Fibroblast of upper back skin (primary cell): ENCODE measurements around the gene EPS8L2.
"Not testable (repeated sequence)": the region's sequence is repeated elsewhere in the genome, so short reads cannot be mapped to it uniquely, and the experiment has no call there.

Experiments used
- DNase-seq: peaks from one replicate; pipeline ENCODE4 v3.0.0-alpha.2; 2013

EPS8L2 gene

DNA sequence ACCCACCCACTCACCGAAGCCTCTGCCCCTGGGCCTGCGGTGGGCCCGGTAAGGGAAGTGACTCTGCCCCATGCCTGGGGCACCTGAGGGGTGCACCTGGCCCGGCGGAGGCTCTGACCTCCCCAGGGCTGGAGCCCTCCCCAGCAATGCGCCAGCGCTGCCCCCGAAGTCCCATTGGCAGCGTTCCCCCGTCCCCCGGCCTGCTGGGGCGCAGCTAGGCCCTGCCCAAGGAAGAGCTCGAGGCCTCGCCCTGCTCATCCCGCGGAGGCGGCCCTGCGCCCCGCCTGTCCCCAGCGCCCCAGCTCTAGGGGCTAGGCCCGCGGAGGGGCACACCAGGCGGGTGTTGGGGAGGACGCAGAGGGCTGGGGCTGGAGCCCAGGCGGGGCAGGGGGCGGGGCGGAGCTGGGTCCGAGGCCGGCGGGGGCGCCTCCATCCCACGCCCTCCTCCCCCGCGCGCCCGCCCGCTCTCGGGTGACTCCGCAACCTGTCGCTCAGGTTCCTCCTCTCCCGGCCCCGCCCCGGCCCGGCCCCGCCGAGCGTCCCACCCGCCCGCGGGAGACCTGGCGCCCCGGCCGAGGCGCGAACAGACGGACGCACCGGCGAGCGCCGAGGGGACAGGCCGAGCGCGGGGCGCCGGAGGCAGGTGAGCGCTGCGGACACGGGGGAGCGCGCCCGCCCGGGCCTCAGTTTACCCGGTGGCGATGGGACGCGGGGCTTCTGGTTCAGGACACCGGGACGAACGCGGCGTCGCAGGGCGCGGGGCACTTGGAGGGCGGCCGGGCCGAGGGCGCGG, at the start of gene EPS8L2:
EPS8L2 (plus strand) TSS at position 586 of the 793 bp plus-strand sequence. CDS start 3,177 bp downstream, outside the sequence.
- no peak for DNase-seq

DNA sequence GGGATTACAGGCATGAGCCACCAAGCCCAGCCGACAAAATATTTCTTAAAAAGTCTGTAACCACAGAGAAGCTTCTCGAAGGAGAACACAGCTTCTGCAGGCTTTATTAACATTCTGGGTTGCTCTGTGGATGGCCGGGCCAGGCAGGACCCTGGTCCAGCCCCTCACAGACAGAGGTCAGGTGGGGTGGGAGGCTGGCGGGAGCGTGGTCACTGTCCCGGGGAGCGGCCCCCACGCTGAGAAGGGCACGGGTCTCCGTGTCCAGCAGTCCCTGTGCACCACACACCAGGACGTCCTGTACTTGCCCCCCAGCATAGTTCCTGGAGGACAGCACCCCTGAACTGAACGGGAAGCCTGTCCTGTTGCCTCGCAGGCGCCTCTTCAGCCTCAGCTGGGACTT, 49.6 kb upstream of the EPS8L2 start:
- DNase-seq: no peak

DNA sequence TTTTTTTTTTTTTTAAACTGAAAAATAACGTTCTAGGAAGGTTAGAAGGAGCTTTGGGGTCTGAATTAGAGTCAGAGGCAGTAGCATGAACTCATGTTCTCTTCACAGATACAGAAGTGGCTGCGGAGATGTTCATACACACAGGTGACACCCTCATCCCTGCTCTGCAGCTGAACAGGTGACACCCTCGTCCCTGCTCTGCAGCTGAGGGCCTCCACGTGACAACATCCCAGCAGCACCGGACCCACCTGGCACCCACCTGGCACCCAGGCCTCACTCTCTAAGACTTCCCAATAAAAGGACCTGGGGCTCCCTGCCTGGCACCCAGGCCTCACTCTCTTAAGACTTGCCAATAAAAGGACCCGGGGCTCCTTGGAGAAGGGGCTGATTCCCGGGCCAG, 49.2 kb upstream of the EPS8L2 start:
- DNase-seq: no peak

DNA sequence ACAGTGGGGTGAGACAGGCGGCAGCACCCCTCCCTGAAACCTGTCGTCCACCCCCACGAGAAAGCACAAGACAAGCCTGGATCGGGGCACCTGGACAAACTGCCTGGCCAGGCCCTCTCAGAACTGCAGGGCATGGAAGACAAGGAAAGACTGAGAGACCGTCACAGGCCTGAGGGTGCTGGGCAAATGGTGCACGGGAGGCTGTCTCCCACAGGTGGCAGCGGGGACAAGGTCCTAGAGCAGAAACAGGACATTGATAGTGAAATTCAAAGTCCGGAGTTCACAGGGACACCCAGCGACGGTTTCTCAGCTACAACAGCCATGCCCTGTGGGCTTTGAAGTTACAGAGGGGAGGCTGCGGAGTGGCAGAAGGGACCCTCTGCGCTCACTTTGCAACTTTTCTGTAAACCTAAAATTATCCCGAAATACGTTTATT, 48.3 kb upstream of the EPS8L2 start:
- DNase-seq: no peak

DNA sequence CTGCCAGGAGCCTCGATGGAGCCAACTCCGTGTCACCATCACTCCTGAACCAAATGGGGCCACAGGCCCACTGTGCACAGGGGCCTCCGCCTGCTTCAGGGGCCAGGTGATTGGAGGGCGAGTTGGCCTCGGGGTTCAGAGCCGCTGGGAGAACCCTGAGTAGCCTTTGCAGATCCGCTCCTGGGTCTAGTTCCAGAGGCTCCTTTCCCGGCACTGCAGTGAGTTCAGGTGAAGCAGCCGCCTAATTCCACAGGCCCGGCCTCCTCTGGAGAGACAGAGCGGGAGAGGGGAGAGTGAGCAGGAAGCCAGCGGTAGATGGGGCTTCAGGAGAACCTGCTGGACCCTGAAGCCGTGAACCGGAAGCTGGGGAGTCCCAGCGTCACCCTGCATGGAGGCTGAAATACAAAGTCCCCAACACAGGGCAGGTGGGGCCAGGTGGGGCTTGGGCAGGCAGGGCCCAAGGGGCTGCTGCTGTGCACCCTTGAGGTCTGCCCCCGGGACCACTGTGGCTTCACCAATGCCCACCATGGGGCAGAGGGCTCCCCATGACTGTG, 46.4 kb upstream of the EPS8L2 start:
- DNase-seq: no peak

DNA sequence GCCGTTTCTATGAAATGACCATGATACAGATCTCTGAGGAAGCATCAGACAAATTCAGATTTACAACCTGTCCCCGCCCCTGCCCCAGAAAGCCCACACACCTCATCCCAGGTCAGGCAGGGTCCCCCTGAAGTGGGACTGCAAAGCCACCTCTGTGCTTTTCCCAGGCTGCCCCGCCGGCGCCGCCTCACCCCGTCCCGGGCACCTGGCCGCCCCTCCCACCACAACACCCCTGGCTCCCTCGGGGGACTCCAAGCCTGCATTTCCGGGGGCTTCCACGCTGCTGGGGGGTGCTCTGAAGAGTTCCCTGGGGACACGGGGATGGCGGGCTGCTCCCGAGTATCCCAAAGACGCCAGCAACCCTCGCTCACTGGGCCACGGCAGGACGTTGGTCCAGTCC, 45.8 kb upstream of the EPS8L2 start:
- DNase-seq: no peak

DNA sequence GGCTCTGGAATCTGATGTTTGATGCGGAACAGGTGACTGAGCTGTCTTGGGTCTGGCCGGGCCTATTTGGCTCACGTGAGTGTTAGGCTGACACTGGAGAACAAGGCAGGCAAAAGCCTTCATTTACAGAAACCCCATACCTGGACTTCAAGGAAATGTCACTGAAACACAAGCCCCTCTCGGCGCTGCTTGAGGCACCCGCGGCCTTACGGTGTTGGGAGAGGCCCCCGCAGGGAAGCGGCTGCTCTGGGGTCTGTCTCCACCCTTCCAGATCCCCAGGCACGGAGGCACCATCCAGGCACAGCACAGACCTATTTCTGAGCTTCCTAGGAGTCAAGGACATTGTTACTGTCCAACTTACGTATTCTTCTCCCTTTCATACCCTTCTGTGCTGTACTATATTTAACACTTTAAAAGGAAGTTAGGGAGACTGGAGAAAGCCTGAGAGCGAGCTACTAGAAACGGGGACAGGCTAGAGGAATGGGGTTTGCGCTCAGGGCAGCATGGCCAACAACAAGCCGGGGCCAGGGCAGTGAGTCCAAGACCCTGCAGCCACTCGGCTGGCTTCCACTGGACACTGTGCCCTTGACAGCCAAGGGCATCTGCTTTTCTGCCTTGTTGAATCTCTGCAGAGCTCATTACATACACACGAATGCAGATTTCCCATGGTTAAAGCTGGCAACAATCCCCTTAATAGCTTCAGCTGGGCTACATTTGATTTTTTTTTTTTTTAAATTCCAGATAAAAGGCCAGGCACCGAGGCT, 45.2 kb upstream of the EPS8L2 start:
- no peak for DNase-seq

DNA sequence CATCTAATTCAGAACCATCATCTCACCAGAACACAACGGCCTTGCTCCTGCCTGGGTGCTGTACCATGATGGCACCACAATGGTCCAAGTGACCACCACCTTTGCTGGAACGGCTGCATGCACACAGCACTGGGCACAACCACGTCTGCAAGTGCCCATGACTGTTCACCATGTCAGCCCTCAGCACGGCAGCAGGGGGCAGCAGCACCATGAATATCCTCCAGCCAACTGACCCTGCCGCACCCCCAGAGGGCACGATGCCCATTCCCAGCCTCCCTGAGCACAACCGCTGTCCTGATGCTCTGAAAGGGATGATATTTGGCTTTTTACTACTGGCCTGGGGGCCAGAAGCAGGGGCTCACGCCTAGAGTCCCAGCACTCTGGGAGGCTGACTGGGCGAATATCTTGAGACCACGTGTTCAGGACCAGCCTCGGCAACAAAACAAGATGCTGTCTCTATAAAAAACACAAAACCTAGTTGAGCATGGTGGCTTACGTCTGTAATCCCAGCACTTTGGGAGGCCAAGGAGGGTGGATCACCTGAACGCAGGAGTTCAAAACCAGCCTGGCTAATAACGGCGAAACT, 43.2 kb upstream of the EPS8L2 start:
- peak; percentile 34 for DNase-seq

DNA sequence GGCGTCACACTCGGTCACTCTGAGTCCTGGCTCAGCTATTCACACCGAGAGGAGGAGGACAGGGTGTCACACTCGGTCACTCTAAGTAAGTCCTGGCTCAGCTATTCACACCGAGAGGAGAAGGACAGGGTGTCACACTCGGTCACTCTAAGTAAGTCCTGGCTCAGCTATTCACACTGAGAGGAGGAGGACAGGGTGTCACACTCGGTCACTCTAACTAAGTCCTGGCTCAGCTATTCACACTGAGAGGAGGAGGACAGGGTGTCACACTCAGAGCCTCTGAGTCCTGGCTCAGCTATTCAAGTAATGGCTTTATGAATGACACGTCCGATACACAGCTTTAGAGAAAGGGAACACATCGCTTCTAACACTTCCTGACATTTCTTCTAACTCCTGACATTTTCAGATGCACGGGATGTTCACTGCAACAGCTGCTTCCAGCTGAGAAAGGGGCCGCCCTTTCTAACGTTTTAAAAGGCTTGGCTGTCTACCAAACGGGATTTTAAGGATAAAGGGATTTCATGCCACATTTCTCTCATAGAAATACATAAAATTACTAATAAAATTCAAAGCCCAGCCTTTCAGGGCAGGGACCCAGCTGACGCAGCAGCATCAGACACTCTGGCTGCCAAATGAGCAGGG, 40.8 kb upstream of the EPS8L2 start:
- peak; percentile 12 for DNase-seq

DNA sequence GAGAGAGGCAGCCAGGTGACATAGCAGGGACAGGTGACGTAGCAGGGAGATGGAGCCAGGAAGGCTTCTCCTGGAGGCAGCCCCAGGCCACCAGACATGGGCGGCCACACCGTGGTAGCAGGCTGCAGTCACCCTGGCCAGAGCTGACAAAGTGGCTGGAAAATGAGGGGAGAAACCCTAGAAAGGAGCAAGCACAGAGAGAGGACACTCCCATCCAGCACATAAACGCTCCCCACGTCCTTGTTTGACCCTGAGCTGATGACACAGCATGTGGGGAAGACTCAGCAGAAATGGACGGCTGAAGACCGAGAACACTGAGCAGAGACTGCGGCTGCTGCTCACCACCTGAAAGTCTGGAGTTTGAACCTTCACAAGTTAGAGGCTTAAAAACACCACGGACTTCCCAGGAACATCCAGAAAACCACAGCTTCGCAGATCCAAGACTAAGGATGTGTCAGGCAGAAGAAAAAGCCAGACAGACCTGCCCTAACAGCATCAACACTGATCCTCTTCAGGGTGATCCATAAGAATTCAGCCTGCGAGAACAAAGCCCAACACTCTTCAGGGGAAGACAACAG, 40.2 kb upstream of the EPS8L2 start:
- DNase-seq: peak; percentile 45

DNA sequence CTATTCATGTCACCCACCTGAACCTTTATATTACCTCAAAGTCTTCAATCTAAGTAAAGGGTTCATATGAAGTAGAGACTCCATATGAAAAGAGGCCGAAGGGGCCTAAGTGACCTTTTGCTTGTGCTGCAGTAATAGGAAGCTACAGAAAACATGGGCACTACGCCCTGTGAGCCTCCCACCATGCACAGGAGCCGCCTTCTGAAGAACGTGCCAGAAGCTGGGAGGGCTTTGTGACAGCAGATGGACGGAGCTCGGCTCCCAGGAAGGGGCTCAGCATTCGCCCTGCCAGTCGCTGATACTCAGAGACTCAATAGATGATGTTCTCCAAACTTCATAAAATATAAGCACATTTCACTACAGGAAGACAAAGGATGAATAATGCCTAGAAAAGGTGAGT, 32.2 kb upstream of the EPS8L2 start:
- DNase-seq: no peak

DNA sequence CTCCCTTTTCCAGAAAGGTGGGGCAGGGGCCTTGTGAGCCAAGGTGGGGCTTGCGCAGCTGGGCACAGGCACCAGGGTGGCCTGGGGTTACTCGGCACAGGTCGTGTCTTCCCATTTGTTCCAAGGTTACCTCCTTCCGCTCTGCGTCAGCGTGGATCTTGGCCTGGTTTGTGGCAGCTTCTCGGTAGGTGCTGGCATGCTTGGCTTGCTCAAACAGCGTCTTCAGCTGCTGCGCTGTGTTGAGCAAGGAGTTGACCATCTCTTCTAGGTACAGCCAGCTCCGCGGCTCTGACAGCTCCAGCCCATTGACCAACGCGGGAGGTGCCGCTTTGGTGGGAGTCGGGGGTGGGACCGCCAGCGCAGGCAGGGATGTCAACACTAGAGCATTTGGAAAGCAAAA, 31.6 kb upstream of the EPS8L2 start:
- no peak for DNase-seq

DNA sequence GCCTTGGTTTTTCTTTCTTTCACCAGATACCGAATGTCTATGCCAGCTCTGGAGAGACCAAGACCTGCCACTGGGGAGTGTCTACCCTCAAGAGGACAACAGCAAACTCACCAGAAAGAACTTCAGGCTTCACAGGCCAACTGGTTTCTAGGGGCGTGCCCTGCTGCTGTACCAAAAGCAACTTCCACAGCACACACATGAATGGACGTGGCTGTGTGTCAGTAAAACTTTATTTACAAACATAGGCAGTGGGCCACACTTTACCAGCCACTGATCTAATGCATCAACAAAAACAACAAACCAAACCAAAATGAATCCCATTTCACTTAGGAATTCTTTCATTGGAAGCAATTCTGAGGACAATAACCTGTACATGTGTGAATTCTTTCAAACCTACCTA, 27.7 kb upstream of the EPS8L2 start:
- no peak for DNase-seq

DNA sequence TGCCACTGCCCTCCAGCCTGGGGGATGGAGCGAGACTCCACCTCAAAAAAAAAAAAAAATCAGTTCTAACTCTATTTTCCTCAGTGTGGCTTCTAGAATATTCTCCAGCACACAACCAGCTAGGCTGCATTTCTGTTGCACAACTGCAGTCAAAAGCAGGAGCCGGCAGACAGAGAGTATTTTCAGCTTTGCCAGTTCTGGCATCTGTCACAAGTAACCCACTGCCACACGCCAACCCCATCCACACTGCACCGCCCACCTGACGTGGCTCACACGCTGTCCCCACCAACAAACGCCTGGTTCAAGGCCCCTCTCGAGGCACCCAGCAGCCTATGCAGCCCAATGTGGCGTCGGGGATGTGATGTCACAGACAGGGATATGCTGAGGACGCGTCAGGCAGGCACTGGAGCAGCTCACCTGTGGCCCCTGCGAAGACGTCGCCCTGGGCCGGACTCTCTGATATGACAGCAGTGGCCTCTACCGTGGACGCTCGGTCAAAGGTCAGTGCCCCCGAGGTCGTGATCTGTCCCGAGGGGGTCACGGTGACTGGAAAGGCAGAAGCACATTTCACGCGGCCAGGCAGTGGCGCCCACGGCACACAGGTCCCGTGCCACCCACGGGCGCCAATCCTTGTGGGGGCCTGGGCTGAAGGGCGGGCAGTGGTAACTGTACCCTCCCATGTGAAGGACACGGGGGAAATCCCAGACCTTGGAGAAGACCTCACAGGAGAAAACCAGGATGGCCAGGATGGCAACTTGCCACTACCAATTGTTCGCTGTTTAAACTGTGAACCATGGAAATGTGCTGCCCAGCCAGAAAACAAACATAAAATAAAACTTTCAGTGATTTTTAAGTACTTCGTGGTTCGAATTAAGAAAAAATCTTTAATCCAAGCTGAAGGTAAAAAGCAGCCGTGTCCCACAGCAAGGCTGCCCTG, 26.5 kb upstream of the EPS8L2 start:
- no peak for DNase-seq

DNA sequence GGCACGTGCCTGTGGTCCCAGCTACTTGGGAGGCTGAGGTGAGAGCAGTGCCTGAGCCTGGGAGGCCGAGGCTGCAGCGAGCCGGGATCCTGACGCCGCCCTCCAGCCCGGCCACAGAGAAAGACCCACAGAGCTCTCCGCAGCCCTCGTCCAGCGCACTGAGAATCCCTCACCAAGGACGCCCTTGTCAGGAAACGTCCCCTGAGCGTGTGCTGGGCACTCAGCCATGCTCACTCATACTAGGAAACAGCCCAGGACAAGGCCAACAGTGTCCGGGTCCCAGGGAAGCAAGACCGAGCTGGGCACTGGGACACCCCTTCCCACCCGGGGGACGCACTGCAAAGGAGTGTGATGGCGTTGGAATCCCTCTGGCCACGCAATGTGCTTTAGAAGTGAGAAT, 25.6 kb upstream of the EPS8L2 start:
- no peak for DNase-seq

DNA sequence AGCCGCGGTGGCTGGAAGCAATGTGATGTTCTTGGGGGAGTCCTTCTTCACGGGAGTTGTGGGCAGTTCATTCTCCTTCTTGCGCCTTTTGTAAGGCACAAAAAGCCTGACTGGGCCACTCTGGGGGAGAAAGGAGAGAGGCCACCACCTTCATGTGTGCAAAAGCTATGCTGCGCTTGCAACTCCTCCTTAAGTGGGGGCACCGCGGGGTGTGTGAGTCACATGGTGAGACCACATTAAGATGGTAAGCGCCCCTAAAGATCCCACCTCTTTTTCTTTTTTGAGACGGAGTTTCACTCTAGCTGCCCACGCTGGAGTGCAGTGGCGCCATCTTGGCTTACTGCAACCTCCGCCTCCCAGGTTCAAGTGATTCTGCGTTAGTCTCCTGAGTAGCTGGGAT, 25.1 kb upstream of the EPS8L2 start:
- DNase-seq: no peak

DNA sequence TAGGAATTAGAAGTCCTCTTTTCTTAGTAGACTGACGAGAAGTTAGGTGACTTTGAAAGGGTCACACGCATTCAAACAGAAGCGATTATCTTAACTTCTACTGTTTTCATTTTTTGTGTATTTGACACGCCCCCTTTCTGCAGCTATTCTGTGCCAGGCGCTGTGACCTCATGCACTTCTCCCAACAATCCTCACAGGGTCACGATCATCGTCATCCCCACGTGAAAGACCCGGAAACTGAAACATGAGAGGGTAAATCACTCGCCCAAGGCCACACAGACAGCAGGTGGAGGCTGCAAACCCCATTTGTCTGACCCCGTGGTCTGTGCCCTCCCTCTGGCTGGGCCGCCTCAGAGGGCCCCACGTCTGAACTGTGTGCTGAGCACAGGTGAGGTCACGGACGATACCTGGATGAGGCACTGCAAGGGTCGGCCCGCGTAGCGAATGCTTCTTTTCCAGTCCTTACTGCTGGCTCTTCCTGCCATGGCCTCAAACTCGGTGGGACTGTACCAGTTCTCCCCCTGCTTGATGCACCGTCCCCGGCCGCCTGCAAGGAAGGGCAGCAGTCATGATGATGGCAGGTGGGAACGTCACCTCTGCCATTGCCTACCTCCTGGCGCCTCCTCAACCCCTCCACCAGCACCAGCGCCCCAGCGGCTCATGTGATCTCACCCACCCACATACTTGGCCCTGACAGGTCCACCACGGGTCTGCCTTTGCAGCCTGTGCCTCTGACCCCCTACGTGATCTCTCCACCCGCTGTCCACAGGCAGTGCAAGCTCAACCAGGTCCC, 19.4 kb upstream of the EPS8L2 start:
- no peak for DNase-seq

DNA sequence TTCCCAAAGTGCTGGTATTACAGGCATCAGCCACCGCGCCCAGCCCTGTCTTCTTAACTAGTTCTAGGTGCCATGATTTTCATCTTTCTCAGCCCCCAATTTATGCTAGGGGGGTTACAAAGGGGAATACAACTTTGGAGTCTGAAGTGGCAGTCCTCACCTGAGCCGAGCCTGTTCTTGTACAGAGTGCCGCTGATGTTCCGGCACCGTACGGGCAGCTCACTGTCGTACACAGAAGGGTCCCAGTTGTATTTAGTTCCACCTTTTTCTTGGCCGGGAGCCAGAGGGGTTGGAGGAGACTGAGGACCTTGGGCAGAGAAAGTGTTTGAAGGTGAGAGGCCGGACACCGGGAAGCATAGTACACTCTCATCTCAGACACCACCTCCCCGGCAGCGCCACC, 18.3 kb upstream of the EPS8L2 start:
- DNase-seq: no peak

DNA sequence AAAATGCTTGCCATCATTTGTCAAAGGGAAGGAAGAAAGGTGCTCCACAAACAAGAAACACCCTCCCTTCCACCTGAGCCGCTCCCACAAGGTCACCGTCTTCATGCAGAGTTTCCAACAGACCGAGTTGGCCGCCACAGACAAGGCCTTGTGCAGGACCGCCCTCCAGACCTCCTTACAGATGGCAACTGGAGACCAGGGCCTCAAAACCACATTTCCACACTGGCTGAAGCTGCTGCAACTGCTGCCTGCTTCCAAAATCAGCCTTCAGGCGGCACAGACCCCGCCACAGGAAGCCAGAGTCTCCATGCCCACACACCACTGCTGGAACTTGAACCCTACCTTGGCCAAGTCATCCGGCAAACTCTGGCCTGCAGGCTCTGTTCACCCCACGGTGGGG, 17.4 kb upstream of the EPS8L2 start:
- DNase-seq: no peak

DNA sequence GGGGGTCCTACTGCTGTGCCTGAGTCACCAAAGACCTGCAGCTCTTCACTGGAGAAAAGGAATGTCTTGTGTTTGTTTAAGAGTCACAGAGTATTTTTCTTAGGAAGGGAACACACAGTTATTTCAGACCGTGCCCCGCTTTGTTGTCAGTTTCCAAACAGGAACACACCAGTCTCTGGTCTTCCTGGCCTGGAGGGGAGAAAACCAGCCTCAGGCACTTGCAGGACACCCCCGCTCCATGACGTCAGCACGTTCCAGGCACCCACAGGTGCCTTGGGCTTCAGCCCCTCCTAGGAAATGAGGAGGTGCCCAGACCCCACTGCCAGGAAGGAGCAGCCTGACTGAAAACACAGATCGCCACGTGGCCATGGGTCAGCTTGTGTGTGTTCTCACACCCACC, 16.4 kb upstream of the EPS8L2 start:
- DNase-seq: no peak

DNA sequence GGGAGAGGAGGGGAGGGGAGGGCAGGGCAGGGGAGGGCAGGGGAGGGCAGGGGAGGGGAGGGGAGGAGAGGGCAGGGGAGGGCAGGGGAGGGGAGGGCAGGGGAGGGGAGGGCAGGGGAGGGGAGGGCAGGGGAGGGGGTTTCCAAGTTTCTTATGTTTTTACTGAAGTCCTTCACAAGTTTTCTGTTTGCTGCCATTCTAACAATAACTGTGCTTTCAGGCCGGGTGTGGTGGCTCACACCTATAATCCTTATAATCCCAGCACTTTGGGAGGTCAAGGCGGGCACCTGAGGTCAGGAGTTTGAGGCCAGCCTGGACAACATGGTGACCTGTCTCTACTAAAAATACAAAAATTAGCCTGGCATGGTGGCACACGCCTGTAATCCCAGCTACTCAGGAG, 15.8 kb upstream of the EPS8L2 start:
- DNase-seq: not testable (repeated sequence)
